HCT116 (cell line): Measurements from ENCODE around the gene KMT2E.

ENCODE experiments used
- CBX3 ChIP-seq: IDR thresholded peaks from 2 replicates; pipeline ENCODE4 v1.6.1; 2012; ENCODE audit warnings: low read depth
- CEBPB ChIP-seq: IDR thresholded peaks from 2 replicates; pipeline ENCODE4 v1.6.1; 2012; ENCODE audit warnings: low read depth
- FOSL1 ChIP-seq: IDR thresholded peaks from 2 replicates; pipeline ENCODE4 v1.6.1; 2012; ENCODE audit warnings: low read depth
- JUND ChIP-seq: IDR thresholded peaks from 2 replicates; pipeline ENCODE4 v1.6.1; 2012
- POLR2A ChIP-seq: IDR thresholded peaks from 2 replicates; pipeline ENCODE4 v1.7.0; 2011; ENCODE audit warnings: borderline replicate concordance; ENCODE audit not compliant: insufficient read depth, insufficient read length; ENCODE audit errors: extremely low read depth
- POLR2AphosphoS5 ChIP-seq: IDR thresholded peaks from 2 replicates; pipeline ENCODE4 v1.6.1; 2011; ENCODE audit warnings: mild to moderate bottlenecking, low read depth, low read length, moderate library complexity
- TCF7L2 ChIP-seq: IDR thresholded peaks from 2 replicates; pipeline ENCODE4 v1.7.0; 2011; ENCODE audit warnings: borderline replicate concordance, inconsistent platforms; ENCODE audit not compliant: insufficient read depth, insufficient read length; ENCODE audit errors: extremely low read depth
- YY1 ChIP-seq: IDR thresholded peaks from 2 replicates; pipeline ENCODE4 v1.6.1; 2011; ENCODE audit warnings: low read length, low read depth, moderate library complexity, mild to moderate bottlenecking; ENCODE audit not compliant: insufficient replicate concordance; ENCODE audit errors: extremely low read depth
- ZNF274 ChIP-seq: fragments of 200-500 bp; sonication (Bioruptor generic); IDR thresholded peaks from 2 replicates; pipeline ENCODE4 v1.6.1; 2014; ENCODE audit warnings: mild to moderate bottlenecking, low read depth, low read length, inconsistent platforms
- TF ChIP-seq, protein P1 (sequence below): IDR thresholded peaks from 2 replicates; pipeline ENCODE4 v1.6.1; 2012
- TF ChIP-seq, protein P2 (sequence below), 3 experiments: fragments of 200-600 bp in 1 of 3; sonication (generic) in 1 of 3; IDR thresholded peaks in 2 of 3; conservative IDR thresholded peaks in 1 of 3; 2 replicates each; pipeline ENCODE4 v1.5.1; 2012 to 2017; ENCODE audit warnings: low read depth in 2 of 3, low read length in 2 of 3, antibody characterized with exemption in 1 of 3, borderline replicate concordance in 1 of 3, control low read depth in 1 of 3, mild to moderate bottlenecking in 1 of 3, mixed read lengths in 1 of 3, mixed run types in 1 of 3, moderate library complexity in 1 of 3; ENCODE audit not compliant: insufficient read depth in 1 of 3
- TF ChIP-seq, protein P3 (sequence below): IDR thresholded peaks from 2 replicates; pipeline ENCODE4 v1.6.1; 2012; ENCODE audit warnings: low read depth

DNA sequence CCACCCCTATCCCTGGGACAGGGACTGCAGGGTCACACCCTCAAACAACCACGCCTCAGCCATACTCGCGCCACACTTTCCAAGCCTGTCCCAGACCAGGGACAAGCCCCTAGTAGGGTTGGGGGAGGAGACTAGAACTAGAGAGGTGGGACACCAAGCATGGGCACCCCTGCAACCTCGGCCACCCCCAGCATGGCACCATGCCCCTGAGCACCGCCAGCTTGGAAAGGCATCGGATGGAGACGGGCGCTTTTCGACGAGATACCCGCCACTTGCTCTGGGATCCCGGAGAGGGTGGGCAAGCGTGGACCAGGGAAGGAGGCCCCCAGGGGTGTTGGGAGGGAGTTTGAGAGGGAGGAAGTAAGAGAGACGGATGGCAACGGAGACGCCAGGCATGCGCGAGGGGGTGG lies 13.1 kb upstream of the KMT2E start:
- TF ChIP-seq POLR2A = no peak
- TF ChIP-seq CEBPB = no peak
- TF ChIP-seq CBX3 = no peak
- no peak for TF ChIP-seq YY1
- TF ChIP-seq ZNF274 = no peak
- TF ChIP-seq JUND = no peak
- TF ChIP-seq, protein P1, sequence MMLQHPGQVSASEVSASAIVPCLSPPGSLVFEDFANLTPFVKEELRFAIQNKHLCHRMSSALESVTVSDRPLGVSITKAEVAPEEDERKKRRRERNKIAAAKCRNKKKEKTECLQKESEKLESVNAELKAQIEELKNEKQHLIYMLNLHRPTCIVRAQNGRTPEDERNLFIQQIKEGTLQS = no peak
- TF ChIP-seq, protein P2, sequence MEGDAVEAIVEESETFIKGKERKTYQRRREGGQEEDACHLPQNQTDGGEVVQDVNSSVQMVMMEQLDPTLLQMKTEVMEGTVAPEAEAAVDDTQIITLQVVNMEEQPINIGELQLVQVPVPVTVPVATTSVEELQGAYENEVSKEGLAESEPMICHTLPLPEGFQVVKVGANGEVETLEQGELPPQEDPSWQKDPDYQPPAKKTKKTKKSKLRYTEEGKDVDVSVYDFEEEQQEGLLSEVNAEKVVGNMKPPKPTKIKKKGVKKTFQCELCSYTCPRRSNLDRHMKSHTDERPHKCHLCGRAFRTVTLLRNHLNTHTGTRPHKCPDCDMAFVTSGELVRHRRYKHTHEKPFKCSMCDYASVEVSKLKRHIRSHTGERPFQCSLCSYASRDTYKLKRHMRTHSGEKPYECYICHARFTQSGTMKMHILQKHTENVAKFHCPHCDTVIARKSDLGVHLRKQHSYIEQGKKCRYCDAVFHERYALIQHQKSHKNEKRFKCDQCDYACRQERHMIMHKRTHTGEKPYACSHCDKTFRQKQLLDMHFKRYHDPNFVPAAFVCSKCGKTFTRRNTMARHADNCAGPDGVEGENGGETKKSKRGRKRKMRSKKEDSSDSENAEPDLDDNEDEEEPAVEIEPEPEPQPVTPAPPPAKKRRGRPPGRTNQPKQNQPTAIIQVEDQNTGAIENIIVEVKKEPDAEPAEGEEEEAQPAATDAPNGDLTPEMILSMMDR (IDR thresholded peaks at IDR 0.05 in 2 of 3, conservative IDR thresholded peaks at IDR 0.05 in 1 of 3; ENCODE audit: borderline replicate concordance in 1 of 3, insufficient read depth in 1 of 3, low read depth in 2 of 3, low read length in 2 of 3) = no peak
- TF ChIP-seq POLR2AphosphoS5 = no peak
- no peak for TF ChIP-seq FOSL1
- TF ChIP-seq, protein P3, sequence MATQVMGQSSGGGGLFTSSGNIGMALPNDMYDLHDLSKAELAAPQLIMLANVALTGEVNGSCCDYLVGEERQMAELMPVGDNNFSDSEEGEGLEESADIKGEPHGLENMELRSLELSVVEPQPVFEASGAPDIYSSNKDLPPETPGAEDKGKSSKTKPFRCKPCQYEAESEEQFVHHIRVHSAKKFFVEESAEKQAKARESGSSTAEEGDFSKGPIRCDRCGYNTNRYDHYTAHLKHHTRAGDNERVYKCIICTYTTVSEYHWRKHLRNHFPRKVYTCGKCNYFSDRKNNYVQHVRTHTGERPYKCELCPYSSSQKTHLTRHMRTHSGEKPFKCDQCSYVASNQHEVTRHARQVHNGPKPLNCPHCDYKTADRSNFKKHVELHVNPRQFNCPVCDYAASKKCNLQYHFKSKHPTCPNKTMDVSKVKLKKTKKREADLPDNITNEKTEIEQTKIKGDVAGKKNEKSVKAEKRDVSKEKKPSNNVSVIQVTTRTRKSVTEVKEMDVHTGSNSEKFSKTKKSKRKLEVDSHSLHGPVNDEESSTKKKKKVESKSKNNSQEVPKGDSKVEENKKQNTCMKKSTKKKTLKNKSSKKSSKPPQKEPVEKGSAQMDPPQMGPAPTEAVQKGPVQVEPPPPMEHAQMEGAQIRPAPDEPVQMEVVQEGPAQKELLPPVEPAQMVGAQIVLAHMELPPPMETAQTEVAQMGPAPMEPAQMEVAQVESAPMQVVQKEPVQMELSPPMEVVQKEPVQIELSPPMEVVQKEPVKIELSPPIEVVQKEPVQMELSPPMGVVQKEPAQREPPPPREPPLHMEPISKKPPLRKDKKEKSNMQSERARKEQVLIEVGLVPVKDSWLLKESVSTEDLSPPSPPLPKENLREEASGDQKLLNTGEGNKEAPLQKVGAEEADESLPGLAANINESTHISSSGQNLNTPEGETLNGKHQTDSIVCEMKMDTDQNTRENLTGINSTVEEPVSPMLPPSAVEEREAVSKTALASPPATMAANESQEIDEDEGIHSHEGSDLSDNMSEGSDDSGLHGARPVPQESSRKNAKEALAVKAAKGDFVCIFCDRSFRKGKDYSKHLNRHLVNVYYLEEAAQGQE = no peak
- no peak for TF ChIP-seq TCF7L2
